Mucosa of stomach (tissue), 1 donor: ENCODE results near the gene CILP2.

Experiments used
- H3K27me3 ChIP-seq: one replicate; pipeline ENCODE4 v1.7.0; 2013; ENCODE audit warnings: mild to moderate bottlenecking, low read length; ENCODE audit not compliant: control insufficient read depth, insufficient read depth
- H3K36me3 ChIP-seq: one replicate; pipeline ENCODE4 v1.7.0; 2013; ENCODE audit warnings: low read length; ENCODE audit not compliant: control insufficient read depth, insufficient read depth
- H3K4me1 ChIP-seq: one replicate; pipeline ENCODE4 v1.7.0; 2013; ENCODE audit warnings: mild to moderate bottlenecking, low read length; ENCODE audit not compliant: control insufficient read depth, insufficient read depth
- H3K4me3 ChIP-seq: one replicate; pipeline ENCODE4 v1.7.0; 2013; ENCODE audit warnings: low read length
- H3K9ac ChIP-seq: one replicate; pipeline ENCODE4 v1.7.0; 2013; ENCODE audit warnings: mild to moderate bottlenecking, low read length, moderate library complexity
- H3K9me3 ChIP-seq: one replicate; pipeline ENCODE4 v1.7.0; 2013; ENCODE audit warnings: mild to moderate bottlenecking, low read length, moderate library complexity; ENCODE audit not compliant: control insufficient read depth
- donor health status: Pancreatic carcinoma.

CILP2 gene

GRCh38 chr19:19499272-19499995 lies 38.6 kb upstream of the CILP2 start:
- no peak overlapping the region for H3K4me3 ChIP-seq
- H3K4me1 ChIP-seq = no peaks in the 10 kb centered on the region
- H3K36me3 ChIP-seq = peaks cover 40% of the 10 kb centered on the region
- no peaks in the 10 kb centered on the region for H3K27me3 ChIP-seq
- no peaks in the 10 kb centered on the region for H3K9me3 ChIP-seq
- no peak overlapping the region for H3K9ac ChIP-seq

GRCh38 chr19:19500975-19501644 lies 37.0 kb upstream of the CILP2 start:
- Histone ChIP-seq H3K9ac (no peak overlapping the region), H3K4me1 (no peaks in the 10 kb centered on the region), H3K36me3 (peaks cover 40% of the 10 kb centered on the region), H3K27me3 (no peaks in the 10 kb centered on the region), H3K4me3 (no peak overlapping the region), H3K9me3 (no peaks in the 10 kb centered on the region)

- Histone ChIP-seq H3K9ac (no peak overlapping the region), H3K9me3 (no peaks in the 10 kb centered on the region), H3K27me3 (no peaks in the 10 kb centered on the region), H3K4me1 (no peaks in the 10 kb centered on the region), H3K36me3 (peaks cover 33% of the 10 kb centered on the region), H3K4me3 (no peak overlapping the region)
Observed at GRCh38 chr19:19501798-19502197, 36.3 kb upstream of the CILP2 start.

GRCh38 chr19:19502281-19502680 lies 35.8 kb upstream of the CILP2 start:
- Histone ChIP-seq H3K36me3 (peaks cover 30% of the 10 kb centered on the region), H3K9me3 (no peaks in the 10 kb centered on the region), H3K4me3 (no peak overlapping the region), H3K27me3 (no peaks in the 10 kb centered on the region), H3K9ac (no peak overlapping the region), H3K4me1 (no peaks in the 10 kb centered on the region)

- no peaks in the 10 kb centered on the region for H3K27me3 ChIP-seq
- no peak overlapping the region for H3K4me3 ChIP-seq
- no peaks in the 10 kb centered on the region for H3K9me3 ChIP-seq
- H3K36me3 ChIP-seq = peaks cover 23% of the 10 kb centered on the region
- no peaks in the 10 kb centered on the region for H3K4me1 ChIP-seq
- H3K9ac ChIP-seq = no peak overlapping the region
Observed at GRCh38 chr19:19502808-19503602, 35.1 kb upstream of the CILP2 start.

GRCh38 chr19:19504754-19505668 lies 33.1 kb upstream of the CILP2 start:
- H3K9ac ChIP-seq = no peak overlapping the region
- H3K4me3 ChIP-seq = no peak overlapping the region
- no peaks in the 10 kb centered on the region for H3K27me3 ChIP-seq
- H3K36me3 ChIP-seq = peaks cover 6% of the 10 kb centered on the region
- no peaks in the 10 kb centered on the region for H3K9me3 ChIP-seq
- no peaks in the 10 kb centered on the region for H3K4me1 ChIP-seq

GRCh38 chr19:19505669-19506326 lies 32.3 kb upstream of the CILP2 start:
- Histone ChIP-seq H3K27me3 (no peaks in the 10 kb centered on the region), H3K9me3 (no peaks in the 10 kb centered on the region), H3K36me3 (peaks cover 6% of the 10 kb centered on the region), H3K9ac (no peak overlapping the region), H3K4me1 (no peaks in the 10 kb centered on the region), H3K4me3 (no peak overlapping the region)

GRCh38 chr19:19506592-19506991 lies 31.5 kb upstream of the CILP2 start:
- Histone ChIP-seq H3K27me3 (no peaks in the 10 kb centered on the region), H3K4me1 (no peaks in the 10 kb centered on the region), H3K36me3 (peaks cover 6% of the 10 kb centered on the region), H3K9ac (no peak overlapping the region), H3K4me3 (no peak overlapping the region), H3K9me3 (no peaks in the 10 kb centered on the region)

- no peaks in the 10 kb centered on the region for H3K9me3 ChIP-seq
- H3K4me3 ChIP-seq = no peak overlapping the region
- peaks cover 6% of the 10 kb centered on the region for H3K36me3 ChIP-seq
- H3K4me1 ChIP-seq = peaks cover 3% of the 10 kb centered on the region
- no peak overlapping the region for H3K9ac ChIP-seq
- no peaks in the 10 kb centered on the region for H3K27me3 ChIP-seq
Observed at GRCh38 chr19:19507354-19507753, 30.7 kb upstream of the CILP2 start.

GRCh38 chr19:19508217-19508616 lies 29.8 kb upstream of the CILP2 start:
- Histone ChIP-seq H3K36me3 (peaks cover 6% of the 10 kb centered on the region), H3K27me3 (no peaks in the 10 kb centered on the region), H3K9ac (no peak overlapping the region), H3K4me1 (peaks cover 3% of the 10 kb centered on the region), H3K4me3 (no peak overlapping the region), H3K9me3 (no peaks in the 10 kb centered on the region)

GRCh38 chr19:19510432-19510831 lies 27.6 kb upstream of the CILP2 start:
- H3K9me3 ChIP-seq = no peaks in the 10 kb centered on the region
- H3K36me3 ChIP-seq = no peaks in the 10 kb centered on the region
- no peak overlapping the region for H3K4me3 ChIP-seq
- H3K9ac ChIP-seq = no peak overlapping the region
- no peaks in the 10 kb centered on the region for H3K27me3 ChIP-seq
- peaks cover 4% of the 10 kb centered on the region for H3K4me1 ChIP-seq
